GM20000 (cell line): Measurements from ENCODE around the gene ZNF276.
"Not testable (repeated sequence)": the region's sequence is repeated elsewhere in the genome, so short reads cannot be mapped to it uniquely, and the experiment has no call there.

Experiments used
- DNase-seq: peaks from one replicate; pipeline ENCODE4 v3.0.0; 2012; ENCODE audit warnings: low spot score
- TF ChIP-seq, protein P1 (sequence below): IDR thresholded peaks from 2 replicates; pipeline ENCODE4 v1.5.1; 2012; ENCODE audit warnings: mild to moderate bottlenecking, control low read depth; ENCODE audit errors: extremely low read depth, missing control alignments

Gene ZNF276

DNA sequence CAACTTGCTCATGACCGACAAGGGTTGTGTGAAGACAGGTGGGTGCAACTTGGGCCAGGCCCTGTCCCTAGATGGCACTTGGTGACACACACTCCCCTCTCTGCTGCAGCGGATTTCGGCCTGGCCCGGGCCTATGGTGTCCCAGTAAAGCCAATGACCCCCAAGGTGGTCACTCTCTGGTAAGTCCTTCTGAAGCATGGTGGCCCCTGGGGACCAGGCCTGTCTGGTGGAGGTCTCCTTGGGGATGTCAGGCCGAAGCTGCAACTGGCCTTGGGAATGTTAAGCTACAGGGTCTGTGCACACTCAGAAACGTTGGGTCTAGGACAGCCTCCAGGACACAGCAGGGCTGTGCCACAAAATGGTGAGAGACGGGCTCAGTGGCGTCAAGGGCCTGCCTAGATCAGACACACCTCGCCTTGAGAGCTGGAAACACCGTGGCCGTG is 28.0 kb upstream of the ZNF276 start:
- no peak for DNase-seq
- TF ChIP-seq, protein P1, sequence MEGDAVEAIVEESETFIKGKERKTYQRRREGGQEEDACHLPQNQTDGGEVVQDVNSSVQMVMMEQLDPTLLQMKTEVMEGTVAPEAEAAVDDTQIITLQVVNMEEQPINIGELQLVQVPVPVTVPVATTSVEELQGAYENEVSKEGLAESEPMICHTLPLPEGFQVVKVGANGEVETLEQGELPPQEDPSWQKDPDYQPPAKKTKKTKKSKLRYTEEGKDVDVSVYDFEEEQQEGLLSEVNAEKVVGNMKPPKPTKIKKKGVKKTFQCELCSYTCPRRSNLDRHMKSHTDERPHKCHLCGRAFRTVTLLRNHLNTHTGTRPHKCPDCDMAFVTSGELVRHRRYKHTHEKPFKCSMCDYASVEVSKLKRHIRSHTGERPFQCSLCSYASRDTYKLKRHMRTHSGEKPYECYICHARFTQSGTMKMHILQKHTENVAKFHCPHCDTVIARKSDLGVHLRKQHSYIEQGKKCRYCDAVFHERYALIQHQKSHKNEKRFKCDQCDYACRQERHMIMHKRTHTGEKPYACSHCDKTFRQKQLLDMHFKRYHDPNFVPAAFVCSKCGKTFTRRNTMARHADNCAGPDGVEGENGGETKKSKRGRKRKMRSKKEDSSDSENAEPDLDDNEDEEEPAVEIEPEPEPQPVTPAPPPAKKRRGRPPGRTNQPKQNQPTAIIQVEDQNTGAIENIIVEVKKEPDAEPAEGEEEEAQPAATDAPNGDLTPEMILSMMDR: no peak

DNA sequence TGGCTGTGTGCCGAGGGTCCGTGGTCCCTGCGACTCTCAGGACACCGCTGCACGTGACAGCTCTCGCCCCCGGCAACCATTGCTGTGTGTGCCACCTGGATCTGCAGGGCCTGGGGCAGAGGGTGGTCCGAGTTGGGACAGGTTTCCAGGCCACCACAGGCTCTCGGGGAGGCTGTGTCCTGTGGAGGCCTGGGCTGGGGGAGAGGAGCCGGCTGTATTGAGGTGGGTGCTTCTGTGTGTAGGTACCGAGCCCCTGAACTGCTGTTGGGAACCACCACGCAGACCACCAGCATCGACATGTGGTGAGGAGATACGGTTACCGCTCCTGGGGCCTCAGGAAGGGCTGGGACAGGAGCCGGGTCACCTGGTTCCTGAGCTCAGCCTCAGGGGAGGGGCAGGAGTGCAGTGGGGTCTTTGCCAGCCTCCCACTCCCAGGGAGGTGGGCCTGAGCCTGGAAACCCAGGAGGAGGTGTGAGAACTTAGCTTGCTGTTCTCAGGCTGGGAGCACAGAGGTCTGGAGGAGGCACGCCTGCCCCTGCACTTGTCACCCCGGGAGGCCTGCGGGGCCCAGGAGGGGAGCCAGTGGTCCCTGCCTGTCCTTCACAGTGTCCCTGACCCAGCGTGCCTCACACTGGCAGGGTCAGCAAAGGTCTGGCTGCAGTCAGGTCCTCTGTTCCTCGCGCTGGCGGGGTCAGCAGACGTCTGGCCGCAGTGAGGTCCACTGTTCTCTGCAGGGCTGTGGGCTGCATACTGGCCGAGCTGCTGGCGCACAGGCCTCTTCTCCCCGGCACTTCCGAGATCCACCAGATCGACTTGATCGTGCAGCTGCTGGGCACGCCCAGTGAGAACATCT is 27.2 kb upstream of the ZNF276 start:
- TF ChIP-seq, protein P1: no peak
- no peak for DNase-seq

DNA sequence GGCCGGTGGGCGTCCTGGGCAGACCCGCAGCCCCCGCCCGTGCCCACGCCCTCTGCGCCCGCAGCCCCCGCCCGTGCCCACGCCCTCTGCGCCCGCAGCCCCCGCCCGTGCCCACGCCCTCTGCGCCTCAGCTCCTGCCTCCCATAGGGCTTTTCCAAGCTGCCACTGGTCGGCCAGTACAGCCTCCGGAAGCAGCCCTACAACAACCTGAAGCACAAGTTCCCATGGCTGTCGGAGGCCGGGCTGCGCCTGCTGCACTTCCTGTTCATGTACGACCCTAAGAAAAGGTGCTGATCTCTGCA is 26.6 kb upstream of the ZNF276 start:
- not testable (repeated sequence) for DNase-seq

DNA sequence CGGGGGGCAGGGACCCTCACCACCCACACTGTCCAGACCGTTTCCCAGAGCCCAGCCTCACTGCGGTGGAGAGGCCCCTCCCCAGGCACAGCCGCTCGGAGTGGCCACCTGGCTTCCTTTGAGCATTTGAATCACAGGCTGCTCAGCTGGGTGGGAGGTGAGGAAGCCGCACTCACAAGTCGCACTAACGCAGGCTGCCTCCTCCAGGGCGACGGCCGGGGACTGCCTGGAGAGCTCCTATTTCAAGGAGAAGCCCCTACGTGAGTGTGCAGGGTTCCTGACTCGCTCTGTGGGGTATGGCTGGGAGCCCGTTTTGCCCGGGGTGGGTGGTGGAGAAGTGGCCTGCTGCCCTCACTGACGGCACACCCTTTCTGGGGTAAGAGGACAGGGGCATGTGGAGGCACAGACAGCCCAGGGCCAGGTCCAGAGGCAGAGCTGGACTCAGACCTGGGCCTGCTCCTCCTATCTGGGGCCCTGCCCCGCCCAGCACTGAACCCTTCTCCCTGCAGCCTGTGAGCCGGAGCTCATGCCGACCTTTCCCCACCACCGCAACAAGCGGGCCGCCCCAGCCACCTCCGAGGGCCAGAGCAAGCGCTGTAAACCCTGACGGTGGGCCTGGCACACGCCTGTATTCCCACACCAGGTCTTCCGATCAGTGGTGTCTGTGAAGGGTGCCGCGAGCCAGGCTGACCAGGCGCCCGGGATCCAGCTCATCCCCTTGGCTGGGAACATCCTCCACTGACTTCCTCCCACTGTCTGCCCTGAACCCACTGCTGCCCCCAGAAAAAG is 26.1 kb upstream of the ZNF276 start:
- DNase-seq: no peak
- TF ChIP-seq, protein P1: no peak

DNA sequence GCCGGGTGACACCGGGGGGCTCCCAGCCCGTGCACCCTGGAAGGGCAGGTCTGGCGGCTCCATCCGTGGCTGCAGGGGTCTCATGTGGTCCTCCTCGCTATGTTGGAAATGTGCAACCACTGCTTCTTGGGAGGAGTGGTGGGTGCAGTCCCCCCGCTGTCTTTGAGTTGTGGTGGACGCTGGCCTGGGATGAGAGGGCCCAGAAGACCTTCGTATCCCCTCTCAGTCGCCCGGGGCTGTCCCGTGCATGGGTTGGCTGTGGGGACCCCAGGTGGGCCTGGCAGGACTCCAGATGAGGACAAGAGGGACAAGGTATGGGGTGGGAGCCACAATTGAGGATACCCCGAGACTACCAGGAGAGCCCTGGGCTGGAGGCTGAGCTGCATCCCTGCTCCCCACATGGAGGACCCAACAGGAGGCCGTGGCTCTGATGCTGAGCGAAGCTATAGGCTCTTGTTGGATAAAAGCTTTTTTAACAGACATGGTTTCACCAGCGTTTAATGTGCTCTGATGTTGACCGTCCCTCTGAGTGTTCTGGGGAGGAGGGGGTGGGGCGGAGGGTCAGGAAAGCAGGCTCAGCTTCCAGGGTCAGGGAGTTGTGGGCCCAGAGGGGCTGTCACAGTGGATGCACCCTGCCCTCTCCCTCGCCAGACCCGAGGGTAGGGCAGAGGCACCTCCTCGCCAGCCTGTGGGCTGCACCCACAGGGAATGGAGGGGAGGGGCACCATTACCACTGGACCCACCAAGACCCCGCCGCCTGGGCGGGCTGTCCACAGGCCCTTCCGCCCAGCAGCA is 25.3 kb upstream of the ZNF276 start:
- no peak for DNase-seq
- TF ChIP-seq, protein P1: no peak

GRCh38 chr16:89696670-89697128 is 24.6 kb upstream of the ZNF276 start:
- peak; percentile 77 for DNase-seq
- TF ChIP-seq, protein P1: no peak

- no peak for DNase-seq
- TF ChIP-seq, protein P1: no peak
Observed at GRCh38 chr16:89697161-89697615, 24.1 kb upstream of the ZNF276 start.
